ENCODE data around the gene C17orf107.

The C17orf107 gene

GRCh38 chr17:4949321-4950074 lies 50.2 kb downstream of the C17orf107 start:
- DNase-seq (ENCODE audit: low spot score) = no peak

GRCh38 chr17:4950075-4950745 lies 50.9 kb downstream of the C17orf107 start:
- DNase-seq (ENCODE audit: low spot score) = no peak

GRCh38 chr17:4950746-4951204 lies 51.4 kb downstream of the C17orf107 start, which contains the start of gene ENO3:
ENO3 (plus strand) TSS chr17:4951119; CDS start chr17:4951830, 711 bp downstream.
- no peak for DNase-seq (ENCODE audit: low spot score)

- no peak for DNase-seq (ENCODE audit: low spot score)
Observed at GRCh38 chr17:4951486-4951885, 52.1 kb downstream of the C17orf107 start.
